GM18873 (cell line): ENCODE results near the gene LANCL2.
"Not testable (repeated sequence)": the region's sequence is repeated elsewhere in the genome, so short reads cannot be mapped to it uniquely, and the experiment has no call there.

Experiments
- ATAC-seq: cut with Tn5 transposase; IDR thresholded peaks from one replicate; pipeline ENCODE4 v1.9.1; 2021; ENCODE audit warnings: mild to moderate bottlenecking, moderate library complexity, moderate number of reproducible peaks; ENCODE audit not compliant: unreplicated experiment, low FRiP score

The LANCL2 gene

DNA sequence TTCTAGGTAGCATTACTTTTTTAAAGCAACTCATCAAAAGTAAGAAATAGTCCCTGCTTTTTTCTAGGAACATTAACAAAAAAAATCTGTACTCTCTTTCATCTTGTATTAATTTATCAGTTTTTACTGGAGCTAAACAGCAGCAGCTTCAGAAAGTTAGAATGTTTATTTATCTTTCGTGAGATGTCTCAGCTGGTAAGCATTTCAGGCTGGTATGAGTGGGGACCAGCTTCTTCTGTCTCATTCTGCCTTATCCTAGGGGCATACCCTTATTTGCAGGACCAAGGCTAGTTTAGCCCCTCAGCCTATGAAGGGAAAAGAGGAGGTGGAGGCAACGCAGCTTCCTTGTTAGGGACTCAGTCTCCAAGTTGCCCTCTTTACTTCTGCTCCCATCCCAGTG is 35.1 kb downstream of the LANCL2 start:
- no peak for ATAC-seq

GRCh38 chr7:55402506-55402905 is 37.4 kb downstream of the LANCL2 start:
- not testable (repeated sequence) for ATAC-seq

DNA sequence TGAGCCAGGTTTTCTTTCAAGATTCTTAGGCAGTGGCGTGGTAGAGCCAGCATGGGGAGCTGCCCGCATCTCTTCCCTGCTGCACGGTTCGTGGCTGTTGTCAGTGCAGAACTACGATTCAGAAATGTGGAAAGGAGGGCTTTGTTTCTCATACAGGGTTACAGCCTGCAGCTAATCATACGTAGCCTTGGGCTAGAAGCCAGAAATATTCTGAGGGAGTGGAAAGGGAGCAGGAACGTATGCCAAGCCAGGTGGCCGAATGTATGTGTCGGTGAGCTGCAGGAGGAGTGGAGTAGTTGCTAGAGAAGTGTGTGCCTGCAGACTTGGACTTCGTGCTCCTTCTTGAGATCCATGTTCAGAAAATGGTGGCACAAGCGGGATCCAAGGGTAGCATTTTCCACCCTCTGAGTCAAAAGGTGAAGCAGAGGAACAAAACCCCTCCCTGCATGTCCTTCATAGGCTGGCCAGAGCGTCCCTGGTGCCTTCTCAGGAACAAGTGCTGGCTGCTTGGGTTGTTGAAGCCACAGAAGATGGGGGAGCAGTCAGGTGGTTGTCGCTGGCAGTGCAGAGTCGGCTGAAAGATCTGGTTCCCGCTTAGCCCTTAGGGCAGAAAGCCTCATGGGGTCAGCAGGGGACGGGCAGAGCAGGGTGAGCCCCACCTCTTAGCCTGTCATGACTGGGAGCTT is 40.9 kb downstream of the LANCL2 start:
- no peak for ATAC-seq

DNA sequence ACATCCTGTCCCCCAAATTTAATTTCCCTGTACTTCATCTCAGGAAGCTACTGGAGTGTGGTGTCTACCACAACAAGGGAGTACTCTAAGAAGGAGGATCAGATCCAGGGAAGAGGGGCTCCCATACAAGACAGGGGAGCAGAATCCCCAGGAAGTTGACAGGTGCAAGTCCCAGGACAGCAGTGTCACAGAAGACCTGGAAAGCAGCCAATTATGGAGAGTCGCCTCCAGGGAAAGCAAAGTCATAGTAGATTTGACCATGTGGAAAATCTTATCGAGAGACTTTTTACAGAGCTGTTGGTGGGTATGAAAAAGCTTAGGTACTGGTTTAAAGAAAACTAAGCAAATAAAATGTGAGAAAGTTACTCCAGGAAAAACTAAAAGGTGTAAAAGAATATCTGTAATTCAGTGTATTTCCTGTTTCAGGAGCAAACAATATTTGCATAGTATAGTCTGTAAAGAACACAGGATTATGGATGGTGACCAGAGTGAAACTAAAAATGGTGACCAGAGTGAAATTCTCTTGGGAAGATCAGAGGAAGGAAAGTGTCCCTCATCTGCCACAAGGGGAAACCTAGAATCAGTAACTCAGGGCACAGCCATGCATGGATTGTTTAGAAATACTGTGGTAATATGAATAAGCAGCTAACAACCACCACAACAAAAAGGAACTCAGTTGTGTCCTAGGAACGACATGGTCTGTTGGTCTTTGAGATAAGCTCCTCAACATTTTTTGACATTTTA is 44.5 kb downstream of the LANCL2 start:
- no peak for ATAC-seq

DNA sequence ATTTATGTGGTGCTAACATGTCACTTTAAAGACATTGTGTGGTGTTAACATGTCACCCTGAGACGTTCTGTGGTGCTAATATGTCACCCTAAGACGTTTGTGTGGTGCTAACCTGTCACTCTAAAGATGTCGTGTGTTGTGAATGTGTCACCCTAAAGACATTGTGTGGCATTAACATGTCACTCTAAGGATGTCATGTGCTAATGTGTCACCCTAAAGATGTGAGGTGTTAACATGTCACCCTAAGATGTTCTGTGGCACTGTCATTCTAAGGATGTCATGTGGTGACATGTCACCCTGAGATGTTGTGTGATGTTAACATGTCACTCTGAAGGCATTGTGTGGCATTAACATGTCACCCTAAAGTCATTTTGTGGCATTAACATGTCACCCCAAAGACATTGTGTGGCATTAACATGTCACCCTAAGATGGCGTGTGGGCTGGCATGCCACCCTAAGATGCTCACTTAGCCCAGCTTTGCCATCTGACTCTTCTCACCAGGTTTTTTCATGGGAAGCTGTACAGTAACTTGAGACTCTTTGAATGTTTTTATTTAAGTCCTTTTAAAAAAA is 45.6 kb downstream of the LANCL2 start:
- ATAC-seq = no peak

- ATAC-seq = no peak
Measured at GRCh38 chr7:55411844-55412243, 46.7 kb downstream of the LANCL2 start.

DNA sequence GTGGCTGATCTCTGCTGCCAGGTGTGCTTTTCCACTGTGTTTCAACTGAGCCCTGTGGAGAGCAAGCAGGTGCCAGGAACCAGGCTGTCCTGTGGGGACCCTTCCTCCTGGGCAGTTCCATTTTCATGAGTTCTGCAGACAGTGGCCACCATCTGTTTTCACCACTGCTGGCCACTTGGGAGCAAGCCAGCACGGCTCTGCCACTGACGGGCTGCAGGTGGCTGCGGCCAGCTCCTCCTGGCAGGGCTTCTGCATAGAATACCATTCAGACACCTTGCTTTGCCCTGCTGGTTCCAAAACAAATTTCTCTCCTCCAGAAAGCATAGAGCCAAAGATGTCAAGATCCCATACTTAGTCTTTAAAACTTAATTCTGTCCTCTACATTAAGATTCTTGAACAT is 48.3 kb downstream of the LANCL2 start:
- no peak for ATAC-seq

GRCh38 chr7:55415173-55415778 is 50.1 kb downstream of the LANCL2 start:
- peak; percentile 69 for ATAC-seq

DNA sequence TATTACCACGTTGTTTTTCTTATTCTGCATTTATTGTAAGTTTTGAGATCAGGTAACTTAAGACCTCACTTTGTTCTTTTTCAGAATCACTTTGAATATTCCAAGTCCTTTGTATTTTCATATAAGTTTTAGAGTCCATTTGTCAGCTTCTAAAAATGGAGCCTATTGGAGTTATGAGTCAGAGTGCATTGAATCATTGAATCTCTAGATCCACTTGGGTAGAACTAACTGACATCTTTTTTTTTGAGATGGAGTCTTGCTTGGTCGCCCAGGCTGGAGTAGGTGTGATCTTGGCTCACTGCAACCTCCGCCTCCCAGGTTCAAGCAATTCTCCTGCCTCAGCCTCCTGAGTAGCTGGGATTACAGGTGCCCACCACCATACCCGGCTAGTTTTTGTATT is 52.3 kb downstream of the LANCL2 start:
- ATAC-seq = not testable (repeated sequence)

GRCh38 chr7:55420530-55420929 is 55.4 kb downstream of the LANCL2 start:
- ATAC-seq = no peak

DNA sequence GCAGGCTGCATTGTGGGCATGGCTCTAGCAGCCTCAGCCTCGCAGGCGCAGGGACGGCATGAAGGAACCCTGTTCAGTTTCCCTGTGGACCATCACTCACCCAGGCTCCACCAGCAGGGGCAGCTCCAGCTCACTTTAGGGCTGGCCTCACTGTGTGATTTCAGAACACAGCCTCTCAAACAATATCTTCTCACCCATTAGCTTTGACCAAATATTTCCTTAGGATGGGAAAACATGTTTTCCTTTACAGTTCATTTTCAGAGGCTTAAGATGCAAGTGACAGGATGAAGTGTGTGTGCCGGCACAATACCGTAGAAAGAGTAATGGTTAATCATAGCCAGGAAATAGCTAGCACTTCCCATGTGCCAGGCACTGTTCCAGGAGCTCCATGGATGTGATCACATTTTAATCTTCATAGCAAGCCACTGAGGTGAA is 58.2 kb downstream of the LANCL2 start:
- ATAC-seq = no peak

DNA sequence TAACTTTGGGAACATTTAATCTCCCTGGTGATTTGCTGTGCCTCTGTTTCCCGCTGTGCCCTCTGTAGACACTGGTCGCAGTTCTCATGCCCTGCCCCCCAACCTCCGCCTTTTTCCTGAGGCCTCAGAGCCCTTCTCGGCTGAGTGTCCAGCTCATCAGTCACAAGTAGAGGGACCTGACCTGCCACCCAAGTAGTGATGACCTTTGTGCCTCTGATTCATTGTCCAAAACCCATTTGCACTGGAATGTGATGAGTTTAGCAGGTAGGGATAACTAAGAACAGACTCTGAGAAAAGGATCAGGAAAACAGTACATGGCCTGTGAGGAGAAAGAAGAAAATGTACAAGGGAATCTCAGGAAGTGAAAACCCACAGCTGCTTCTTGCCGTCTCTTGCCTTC is 58.8 kb downstream of the LANCL2 start:
- ATAC-seq = no peak

- no peak for ATAC-seq
Measured at GRCh38 chr7:55425141-55425752, 60.1 kb downstream of the LANCL2 start.

DNA sequence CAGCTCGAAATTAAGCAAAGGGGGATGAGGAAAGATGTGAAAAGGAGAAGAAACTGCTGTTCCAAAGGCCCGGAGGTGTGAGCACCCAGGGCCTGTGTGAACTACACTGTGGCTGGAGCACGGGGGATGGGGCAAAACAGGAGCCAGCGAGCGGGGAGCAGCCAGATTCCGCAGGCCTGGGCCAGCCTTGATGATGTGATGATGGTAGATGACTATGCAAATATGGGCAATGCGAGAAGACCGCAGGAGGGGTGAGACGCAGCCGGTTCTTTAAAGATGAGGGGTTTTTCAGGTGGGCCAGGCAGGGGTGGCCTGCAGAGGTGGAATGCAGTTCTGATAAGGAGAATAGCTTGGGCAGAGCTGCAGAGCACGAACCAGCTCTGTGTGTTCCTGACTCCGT is 61.5 kb downstream of the LANCL2 start:
- ATAC-seq = no peak

DNA sequence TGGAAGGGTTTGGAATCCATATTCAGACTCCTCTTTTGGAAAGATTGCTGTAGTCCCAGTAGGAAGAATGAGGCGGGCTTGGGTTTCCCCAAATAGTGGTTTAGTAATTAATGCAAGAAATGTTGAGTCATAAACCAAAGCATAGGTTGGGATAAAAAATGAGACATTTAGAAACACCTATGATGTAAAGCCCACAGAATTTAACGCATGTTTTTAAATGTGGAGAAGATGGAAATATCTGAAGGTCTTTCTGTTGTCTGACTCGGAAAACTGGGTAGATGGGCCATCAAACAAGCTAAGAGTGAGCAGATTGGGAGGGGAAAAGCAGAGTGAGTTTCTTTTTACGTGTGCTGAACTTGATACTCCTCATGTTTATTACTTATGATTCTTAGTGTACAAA is 62.2 kb downstream of the LANCL2 start:
- ATAC-seq = no peak

GRCh38 chr7:55427800-55428199 is 62.7 kb downstream of the LANCL2 start:
- no peak for ATAC-seq

- no peak for ATAC-seq
Measured at GRCh38 chr7:55429835-55430499, 64.8 kb downstream of the LANCL2 start.

DNA sequence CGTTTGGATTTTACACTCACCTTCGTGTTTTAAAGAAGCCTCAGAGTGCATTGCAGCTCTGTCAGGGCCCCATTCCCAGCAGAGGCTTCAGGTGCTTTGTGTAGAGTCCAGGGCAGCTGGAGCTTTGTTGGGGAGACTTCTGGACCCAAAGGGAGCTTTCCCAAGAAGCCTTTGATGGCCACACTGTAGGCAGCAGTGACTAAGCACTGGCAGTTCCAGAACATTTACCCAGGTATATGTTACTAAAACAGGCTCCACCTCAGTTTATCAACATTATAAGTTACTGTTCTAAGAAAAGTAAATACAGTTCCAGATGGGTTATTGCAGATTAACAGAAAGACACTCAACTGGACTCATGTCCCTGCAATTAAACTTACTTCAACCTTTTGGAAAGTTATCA is 66.8 kb downstream of the LANCL2 start:
- ATAC-seq = no peak

DNA sequence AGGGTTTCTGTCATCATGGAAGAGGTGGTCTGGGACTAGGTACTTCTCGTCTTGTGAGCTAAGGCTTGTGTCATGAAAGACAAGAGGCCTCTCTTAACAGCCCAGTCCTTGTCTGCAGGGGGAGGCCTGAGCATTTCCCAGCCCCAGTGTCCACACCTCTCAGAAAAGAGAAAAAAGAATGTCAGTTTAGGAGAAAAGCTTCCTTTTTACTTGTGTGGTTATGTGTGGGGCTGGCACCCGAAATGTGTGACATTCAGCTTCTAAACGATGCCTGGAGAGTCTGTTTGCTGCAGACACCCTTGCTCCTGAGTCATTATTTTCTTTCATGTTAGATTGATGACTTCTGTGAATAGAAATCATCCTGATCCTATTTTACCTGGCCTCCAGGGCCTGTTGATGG is 67.4 kb downstream of the LANCL2 start:
- ATAC-seq = no peak
